Measurements from ENCODE around the gene GPR156.

The GPR156 gene

GRCh38 chr3:120172070-120172469 is 113.0 kb downstream of the GPR156 start:
- FAIRE-seq (no peak), DNase-seq (ENCODE audit: insufficient read length, low spot score) (no peak)
- TF ChIP-seq CTCF (IDR thresholded peaks at IDR 0.05; ENCODE audit: insufficient read depth, missing control alignments), result no peak

GRCh38 chr3:120171134-120171873 is 113.7 kb downstream of the GPR156 start:
- DNase-seq (ENCODE audit: insufficient read length, low spot score) (no peak), FAIRE-seq (no peak)
- TF ChIP-seq CTCF (IDR thresholded peaks at IDR 0.05; ENCODE audit: insufficient read depth, missing control alignments), result no peak

GRCh38 chr3:120170223-120170622 is 114.8 kb downstream of the GPR156 start:
- no peak for TF ChIP-seq CTCF (IDR thresholded peaks at IDR 0.05; ENCODE audit: insufficient read depth, missing control alignments)
- DNase-seq (ENCODE audit: insufficient read length, low spot score), result no peak
- FAIRE-seq, result no peak

- TF ChIP-seq CTCF (IDR thresholded peaks at IDR 0.05; ENCODE audit: insufficient read depth, missing control alignments), result no peak
- DNase-seq (ENCODE audit: insufficient read length, low spot score), result no peak
- FAIRE-seq, result no peak
Observed at GRCh38 chr3:120169407-120169806, 115.6 kb downstream of the GPR156 start.

GRCh38 chr3:120168611-120169010 is 116.4 kb downstream of the GPR156 start:
- TF ChIP-seq CTCF (IDR thresholded peaks at IDR 0.05; ENCODE audit: insufficient read depth, missing control alignments), result no peak
- FAIRE-seq, result no peak
- no peak for DNase-seq (ENCODE audit: insufficient read length, low spot score)

- TF ChIP-seq CTCF (IDR thresholded peaks at IDR 0.05; ENCODE audit: insufficient read depth, missing control alignments), result no peak
- DNase-seq (ENCODE audit: insufficient read length, low spot score) (no peak), FAIRE-seq (no peak)
Observed at GRCh38 chr3:120168038-120168437, 117.0 kb downstream of the GPR156 start.

- DNase-seq (ENCODE audit: insufficient read length, low spot score) (no peak), FAIRE-seq (no peak)
- TF ChIP-seq CTCF (IDR thresholded peaks at IDR 0.05; ENCODE audit: insufficient read depth, missing control alignments), result no peak
Observed at GRCh38 chr3:120167488-120167887, 117.5 kb downstream of the GPR156 start.
